ENCODE measurements around the gene GPBP1.

The GPBP1 gene, protein sequence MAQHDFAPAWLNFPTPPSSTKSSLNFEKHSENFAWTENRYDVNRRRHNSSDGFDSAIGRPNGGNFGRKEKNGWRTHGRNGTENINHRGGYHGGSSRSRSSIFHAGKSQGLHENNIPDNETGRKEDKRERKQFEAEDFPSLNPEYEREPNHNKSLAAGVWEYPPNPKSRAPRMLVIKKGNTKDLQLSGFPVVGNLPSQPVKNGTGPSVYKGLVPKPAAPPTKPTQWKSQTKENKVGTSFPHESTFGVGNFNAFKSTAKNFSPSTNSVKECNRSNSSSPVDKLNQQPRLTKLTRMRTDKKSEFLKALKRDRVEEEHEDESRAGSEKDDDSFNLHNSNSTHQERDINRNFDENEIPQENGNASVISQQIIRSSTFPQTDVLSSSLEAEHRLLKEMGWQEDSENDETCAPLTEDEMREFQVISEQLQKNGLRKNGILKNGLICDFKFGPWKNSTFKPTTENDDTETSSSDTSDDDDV

GRCh38 chr5:57173319-57174127 is at the start of gene GPBP1:
TSS of gene GPBP1 (plus strand) at chr5:57174059. CDS start at chr5:57214131, 40,072 bp downstream.
- ATAC-seq (ENCODE audit: insufficient read depth, low read depth): peak; percentile 83
- peak within 1 kb of the TSS; percentile 95 for H2AFZ ChIP-seq (ENCODE audit: low read depth, low read length)
- H3K27ac ChIP-seq (ENCODE audit: low read length): peak within 1 kb of the TSS; percentile 95
- peaks cover 51% of the 10 kb centered on the region for H3K79me2 ChIP-seq (ENCODE audit: insufficient read depth, low read length)
- H3K27me3 ChIP-seq (ENCODE audit: insufficient read depth, low read length, poor library complexity): peaks cover 5% of the 10 kb centered on the region
- H3K36me3 ChIP-seq (ENCODE audit: insufficient read depth, low read length): peaks cover 16% of the 10 kb centered on the region
- DNase-seq: peak; percentile 98
- H3K9me3 ChIP-seq (ENCODE audit: insufficient read depth, low read length, severe bottlenecking): no peaks in the 10 kb centered on the region
- peak within 1 kb of the TSS; percentile 94 for H3K4me2 ChIP-seq (ENCODE audit: insufficient read depth, low read length)
- H3K4me3 ChIP-seq (ENCODE audit: low read depth in 1 of 2, low read length in 2 of 2): peak within 1 kb of the TSS; percentile 75 to 76
- TF ChIP-seq EZH2 (IDR thresholded peaks at IDR 0.05; ENCODE audit: borderline replicate concordance, low read depth, low read length, severe bottlenecking): no peak
- TF ChIP-seq, protein P1, sequence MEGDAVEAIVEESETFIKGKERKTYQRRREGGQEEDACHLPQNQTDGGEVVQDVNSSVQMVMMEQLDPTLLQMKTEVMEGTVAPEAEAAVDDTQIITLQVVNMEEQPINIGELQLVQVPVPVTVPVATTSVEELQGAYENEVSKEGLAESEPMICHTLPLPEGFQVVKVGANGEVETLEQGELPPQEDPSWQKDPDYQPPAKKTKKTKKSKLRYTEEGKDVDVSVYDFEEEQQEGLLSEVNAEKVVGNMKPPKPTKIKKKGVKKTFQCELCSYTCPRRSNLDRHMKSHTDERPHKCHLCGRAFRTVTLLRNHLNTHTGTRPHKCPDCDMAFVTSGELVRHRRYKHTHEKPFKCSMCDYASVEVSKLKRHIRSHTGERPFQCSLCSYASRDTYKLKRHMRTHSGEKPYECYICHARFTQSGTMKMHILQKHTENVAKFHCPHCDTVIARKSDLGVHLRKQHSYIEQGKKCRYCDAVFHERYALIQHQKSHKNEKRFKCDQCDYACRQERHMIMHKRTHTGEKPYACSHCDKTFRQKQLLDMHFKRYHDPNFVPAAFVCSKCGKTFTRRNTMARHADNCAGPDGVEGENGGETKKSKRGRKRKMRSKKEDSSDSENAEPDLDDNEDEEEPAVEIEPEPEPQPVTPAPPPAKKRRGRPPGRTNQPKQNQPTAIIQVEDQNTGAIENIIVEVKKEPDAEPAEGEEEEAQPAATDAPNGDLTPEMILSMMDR (IDR thresholded peaks at IDR 0.05; ENCODE audit: borderline replicate concordance, extremely low read depth, low read length, poor library complexity, severe bottlenecking): peak; percentile 6
- H3K9ac ChIP-seq (ENCODE audit: low read depth, low read length): peak within 1 kb of the TSS; percentile 91
- H3K4me1 ChIP-seq (ENCODE audit: insufficient read depth, low read length): peaks cover 54% of the 10 kb centered on the region
- peaks cover 35% of the 10 kb centered on the region for H4K20me1 ChIP-seq (ENCODE audit: insufficient read depth, low read length)

DNA sequence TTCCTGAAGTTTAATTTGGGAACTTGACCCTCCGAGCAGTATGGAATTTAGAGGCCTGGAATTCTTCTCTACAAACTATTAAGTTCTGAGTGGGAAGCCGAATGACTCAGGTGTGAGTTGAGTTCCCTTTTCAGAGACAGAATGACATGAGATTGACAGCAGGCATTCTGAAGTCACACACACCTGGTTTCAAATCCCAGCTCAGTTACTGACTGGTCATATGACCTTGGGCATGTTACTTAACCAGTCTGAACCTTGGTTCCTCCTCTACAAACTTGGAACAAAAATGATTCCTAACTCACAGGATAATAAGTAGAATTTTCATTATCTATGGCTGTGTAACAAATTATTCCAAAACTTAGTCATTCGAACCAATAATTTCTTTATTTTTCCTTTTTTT is 45.5 kb upstream of the GPBP1 start:
- H3K79me2 ChIP-seq (ENCODE audit: insufficient read depth, low read length): no peaks in the 10 kb centered on the region
- no peaks in the 10 kb centered on the region for H3K27me3 ChIP-seq (ENCODE audit: insufficient read depth, low read length, poor library complexity)
- H2AFZ ChIP-seq (ENCODE audit: low read depth, low read length): no peak overlapping the region
- H3K9me3 ChIP-seq (ENCODE audit: insufficient read depth, low read length, severe bottlenecking): no peaks in the 10 kb centered on the region
- no peak overlapping the region for H3K4me3 ChIP-seq (ENCODE audit: low read depth in 1 of 2, low read length in 2 of 2)
- no peak overlapping the region for H3K27ac ChIP-seq (ENCODE audit: low read length)
- H3K36me3 ChIP-seq (ENCODE audit: insufficient read depth, low read length): no peaks in the 10 kb centered on the region
- no peak overlapping the region for H3K9ac ChIP-seq (ENCODE audit: low read depth, low read length)
- H3K4me1 ChIP-seq (ENCODE audit: insufficient read depth, low read length): no peaks in the 10 kb centered on the region
- H3K4me2 ChIP-seq (ENCODE audit: insufficient read depth, low read length): no peak overlapping the region
- no peaks in the 10 kb centered on the region for H4K20me1 ChIP-seq (ENCODE audit: insufficient read depth, low read length)
- TF ChIP-seq EZH2 (IDR thresholded peaks at IDR 0.05; ENCODE audit: borderline replicate concordance, low read depth, low read length, severe bottlenecking): no peak
- TF ChIP-seq, protein P1 (IDR thresholded peaks at IDR 0.05; ENCODE audit: borderline replicate concordance, extremely low read depth, low read length, poor library complexity, severe bottlenecking): no peak
- no peak for DNase-seq
- ATAC-seq (ENCODE audit: insufficient read depth, low read depth): no peak

DNA sequence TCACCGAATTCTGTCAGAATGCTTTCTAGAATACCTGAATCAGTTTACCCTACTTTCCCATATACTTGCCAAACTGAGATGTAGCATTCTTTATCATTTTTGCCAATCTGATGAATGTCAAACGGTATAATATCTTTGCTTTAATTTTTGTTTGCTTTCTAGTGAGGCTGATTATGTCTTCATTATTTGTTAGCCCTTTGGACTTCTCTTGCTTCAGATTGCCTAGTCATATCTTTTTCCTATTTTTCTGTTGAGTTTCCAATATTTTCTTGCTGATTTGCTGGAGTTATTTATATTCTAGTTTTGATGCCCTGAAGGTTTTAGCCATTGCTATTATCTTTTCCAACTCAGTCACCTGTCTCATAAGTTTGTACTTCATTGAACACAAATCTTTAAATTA is 40.3 kb upstream of the GPBP1 start:
- no peak overlapping the region for H2AFZ ChIP-seq (ENCODE audit: low read depth, low read length)

More for the DNA sequence above, 40.3 kb upstream of the GPBP1 start:
- no peak for DNase-seq
- H3K79me2 ChIP-seq (ENCODE audit: insufficient read depth, low read length): no peaks in the 10 kb centered on the region
- H3K9me3 ChIP-seq (ENCODE audit: insufficient read depth, low read length, severe bottlenecking): no peaks in the 10 kb centered on the region
- ATAC-seq (ENCODE audit: insufficient read depth, low read depth): no peak
- TF ChIP-seq, protein P1 (IDR thresholded peaks at IDR 0.05; ENCODE audit: borderline replicate concordance, extremely low read depth, low read length, poor library complexity, severe bottlenecking): no peak
- no peak for TF ChIP-seq EZH2 (IDR thresholded peaks at IDR 0.05; ENCODE audit: borderline replicate concordance, low read depth, low read length, severe bottlenecking)
- no peak overlapping the region for H3K9ac ChIP-seq (ENCODE audit: low read depth, low read length)
- H4K20me1 ChIP-seq (ENCODE audit: insufficient read depth, low read length): no peaks in the 10 kb centered on the region
- no peak overlapping the region for H3K4me3 ChIP-seq (ENCODE audit: low read depth in 1 of 2, low read length in 2 of 2)
- H3K4me2 ChIP-seq (ENCODE audit: insufficient read depth, low read length): no peak overlapping the region
- H3K4me1 ChIP-seq (ENCODE audit: insufficient read depth, low read length): no peaks in the 10 kb centered on the region
- H3K27ac ChIP-seq (ENCODE audit: low read length): no peak overlapping the region
- no peaks in the 10 kb centered on the region for H3K36me3 ChIP-seq (ENCODE audit: insufficient read depth, low read length)
- H3K27me3 ChIP-seq (ENCODE audit: insufficient read depth, low read length, poor library complexity): no peaks in the 10 kb centered on the region

All from DND-41 (cell line).